ENCODE measurements around the gene COMT. TPM values are rescaled to one million over a fixed set of nuclear protein-coding genes. Genes with fewer than 3 reads are reported as not detected.

Gene COMT
- polyA plus RNA-seq, 6 donors from 2014 or later = 62.2 to 76.0 (median 69.6) TPM

GRCh38 chr22:19942157-19943081 lies 847 bp downstream of the COMT start:
- peak; percentile 33 for DNase-seq
- Mint-ChIP-seq H3K4me3 (peak overlapping the region; percentile 91 to 97 (median 96)), H3K4me1 (peaks cover 36 to 67% (median 60%) of the 10 kb centered on the region in 3 donors), H3K9me3 (no peaks in the 10 kb centered on the region), H3K27ac (peak overlapping the region; percentile 89 to 97 (median 96)), H3K36me3 (no peaks in the 10 kb centered on the region), H3K27me3 (no peaks in the 10 kb centered on the region)
- ATAC-seq (ENCODE audit: low read depth in 2 of 2) = peak; percentile 34 to 57

DNA sequence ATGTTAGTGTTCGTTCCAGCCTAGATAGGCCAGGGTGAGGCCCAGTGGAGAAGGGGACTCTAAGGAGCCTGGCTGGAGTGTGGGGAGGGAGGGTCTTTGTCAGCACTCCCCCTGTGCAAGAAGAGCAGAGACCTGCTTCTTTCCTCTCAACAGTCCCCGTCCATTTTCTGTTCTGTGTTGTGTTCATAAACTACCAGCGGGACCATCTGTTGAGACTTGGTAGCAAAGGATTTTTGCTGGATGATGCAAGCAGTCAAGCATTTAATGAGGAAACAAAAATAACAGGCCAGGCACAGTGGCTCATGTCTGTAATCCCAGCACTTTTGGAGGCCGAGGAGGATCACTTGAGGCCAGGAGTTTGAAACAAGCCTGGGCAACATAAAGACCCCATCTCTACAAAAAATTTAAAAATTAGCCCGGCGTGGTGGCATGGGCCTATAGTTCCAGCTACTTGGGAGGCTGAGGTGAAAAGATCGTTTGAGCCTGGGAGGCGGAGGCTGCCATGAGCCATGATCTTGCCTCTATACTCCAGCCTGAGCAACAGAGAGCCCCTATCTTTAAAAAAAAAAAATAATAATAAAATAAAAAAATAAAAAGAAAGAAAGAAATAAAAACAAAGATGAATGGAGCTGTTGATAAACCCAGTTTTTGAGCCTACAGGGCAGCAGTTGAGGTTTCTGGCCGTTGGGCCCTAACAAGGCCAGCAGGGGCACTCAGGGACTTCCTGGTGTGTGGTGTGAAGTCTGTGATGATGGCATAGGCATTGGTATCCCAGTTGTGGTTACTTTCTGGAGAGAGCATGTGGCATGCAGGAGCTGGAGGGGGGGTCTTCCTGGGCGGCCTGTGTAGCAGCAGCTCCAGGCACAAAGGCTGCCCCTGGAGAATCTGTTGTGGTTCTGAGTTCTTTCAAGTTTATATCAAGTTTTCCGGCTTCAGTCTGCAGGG lies 1.8 kb downstream of the COMT start:
- peak overlapping the region in 5 of 6 donors; percentile 52 to 97 (median 94) for H3K27ac Mint-ChIP-seq
- no peaks in the 10 kb centered on the region for H3K36me3 Mint-ChIP-seq
- ATAC-seq (ENCODE audit: low read depth in 2 of 2) (no peak), DNase-seq (no peak)
- H3K9me3 Mint-ChIP-seq = no peaks in the 10 kb centered on the region
- peaks cover 37 to 71% (median 62%) of the 10 kb centered on the region in 3 donors for H3K4me1 Mint-ChIP-seq
- peak overlapping the region; percentile 91 to 97 (median 96) for H3K4me3 Mint-ChIP-seq
- no peaks in the 10 kb centered on the region for H3K27me3 Mint-ChIP-seq

- DNase-seq (no peak), ATAC-seq (ENCODE audit: low read depth in 2 of 2) (no peak)
- peak overlapping the region in 3 of 6 donors; percentile 36 to 58 (median 47) for H3K27ac Mint-ChIP-seq
- H3K9me3 Mint-ChIP-seq = no peaks in the 10 kb centered on the region
- peak overlapping the region in 1 of 8 donors; percentile 21 for H3K4me3 Mint-ChIP-seq
- H3K36me3 Mint-ChIP-seq = no peaks in the 10 kb centered on the region
- H3K4me1 Mint-ChIP-seq = peaks cover 24 to 44% (median 43%) of the 10 kb centered on the region in 3 donors
- H3K27me3 Mint-ChIP-seq = no peaks in the 10 kb centered on the region
Observed at GRCh38 chr22:19948057-19948760, 6.6 kb downstream of the COMT start.

DNA sequence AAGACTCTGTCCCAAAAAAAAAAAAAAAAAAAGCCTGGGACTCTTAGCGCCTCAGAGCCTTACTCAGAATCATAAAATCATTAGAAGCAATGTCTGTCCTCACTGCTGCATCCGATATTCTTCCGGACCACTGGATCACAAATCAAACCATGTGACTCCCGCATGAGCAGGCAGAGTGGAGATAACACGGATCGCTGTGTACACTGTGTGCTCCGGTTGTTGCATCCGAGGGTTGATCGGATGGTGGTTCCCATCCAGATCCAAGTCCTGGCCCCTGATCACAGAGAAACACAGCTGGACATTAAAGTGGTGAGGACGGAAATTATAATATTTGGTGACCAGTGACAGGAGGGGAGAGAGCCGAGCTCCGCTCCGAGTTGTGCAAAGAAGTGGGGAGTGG lies 9.8 kb downstream of the COMT start:
- Mint-ChIP-seq H3K27ac (no peak overlapping the region), H3K36me3 (no peaks in the 10 kb centered on the region), H3K4me3 (peak overlapping the region in 1 of 8 donors; percentile 42), H3K27me3 (no peaks in the 10 kb centered on the region), H3K4me1 (peaks cover 29 to 32% (median 29%) of the 10 kb centered on the region in 3 donors), H3K9me3 (no peaks in the 10 kb centered on the region)
- DNase-seq (no peak), ATAC-seq (ENCODE audit: low read depth in 2 of 2) (no peak)

DNA sequence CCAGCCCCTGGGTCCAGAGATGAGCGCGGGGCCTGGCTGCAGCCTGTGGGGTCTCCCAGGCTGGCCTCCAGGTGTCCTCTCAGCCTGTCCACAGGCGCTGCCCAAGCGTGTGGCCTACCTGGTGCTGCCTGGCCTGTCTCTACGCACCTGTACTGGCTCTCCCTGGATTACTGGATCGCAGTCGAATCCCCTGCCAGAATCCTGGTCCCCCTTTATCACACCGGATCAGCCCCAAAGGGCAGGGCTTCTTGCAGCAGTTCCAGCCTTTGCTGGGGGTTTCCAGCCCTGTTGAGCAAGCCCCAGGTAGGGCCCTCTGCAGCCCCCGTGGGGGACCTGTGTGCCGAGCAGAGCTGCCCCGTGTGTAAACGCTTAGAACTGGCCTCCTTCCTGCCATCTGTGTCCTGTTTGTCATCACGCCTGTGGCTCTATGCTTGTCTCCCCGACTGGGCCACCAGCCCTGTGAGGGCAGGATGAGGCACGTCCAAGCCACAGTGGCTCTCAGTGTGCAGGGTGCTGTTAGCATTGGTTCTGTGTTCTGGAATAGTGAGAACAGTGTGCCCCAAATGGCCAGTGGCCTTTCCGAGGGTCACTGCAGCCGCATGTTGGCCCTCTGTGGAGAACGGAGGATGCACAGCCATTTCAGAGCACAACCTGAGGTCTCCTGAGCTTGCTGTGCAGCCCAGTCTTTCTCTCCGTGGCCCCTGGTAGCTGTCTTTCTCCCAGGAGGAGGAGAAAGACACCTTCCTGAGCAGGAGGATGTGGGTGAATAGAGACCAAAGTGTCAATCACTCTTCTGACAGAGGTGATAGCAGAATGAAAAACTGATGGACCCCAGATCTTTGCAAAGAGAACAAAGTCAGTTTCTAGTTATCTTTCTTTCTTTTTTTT lies 13.9 kb downstream of the COMT start:
- ATAC-seq (ENCODE audit: low read depth in 2 of 2) (no peak), DNase-seq (no peak)
- Mint-ChIP-seq H3K27ac (peak overlapping the region in 2 of 6 donors; percentile 16 to 47), H3K27me3 (no peaks in the 10 kb centered on the region), H3K4me1 (peaks cover 19 to 31% (median 20%) of the 10 kb centered on the region in 3 donors), H3K9me3 (no peaks in the 10 kb centered on the region), H3K4me3 (no peak overlapping the region), H3K36me3 (no peaks in the 10 kb centered on the region)

- H3K36me3 Mint-ChIP-seq = no peaks in the 10 kb centered on the region
- ATAC-seq (ENCODE audit: low read depth in 2 of 2) (no peak), DNase-seq (no peak)
- no peak overlapping the region for H3K4me3 Mint-ChIP-seq
- peak overlapping the region in 1 of 6 donors; percentile 44 for H3K27ac Mint-ChIP-seq
- H3K4me1 Mint-ChIP-seq = peaks cover 18 to 34% (median 19%) of the 10 kb centered on the region in 3 donors
- H3K9me3 Mint-ChIP-seq = no peaks in the 10 kb centered on the region
- no peaks in the 10 kb centered on the region for H3K27me3 Mint-ChIP-seq
Observed at GRCh38 chr22:19957445-19957844, 15.9 kb downstream of the COMT start.

- no peak overlapping the region for H3K4me3 Mint-ChIP-seq
- no peaks in the 10 kb centered on the region for H3K36me3 Mint-ChIP-seq
- no peaks in the 10 kb centered on the region for H3K9me3 Mint-ChIP-seq
- H3K27me3 Mint-ChIP-seq = no peaks in the 10 kb centered on the region
- ATAC-seq (ENCODE audit: low read depth in 2 of 2) (no peak), DNase-seq (no peak)
- peaks cover 18 to 33% (median 19%) of the 10 kb centered on the region in 3 donors for H3K4me1 Mint-ChIP-seq
- H3K27ac Mint-ChIP-seq = no peak overlapping the region
Observed at GRCh38 chr22:19958083-19959042, 16.8 kb downstream of the COMT start.

GRCh38 chr22:19959043-19959586 lies 17.5 kb downstream of the COMT start:
- H3K9me3 Mint-ChIP-seq = no peaks in the 10 kb centered on the region
- no peaks in the 10 kb centered on the region for H3K27me3 Mint-ChIP-seq
- no peak for DNase-seq
- ATAC-seq (ENCODE audit: low read depth in 2 of 2) = no peak
- H3K4me1 Mint-ChIP-seq = peaks cover 11 to 25% (median 17%) of the 10 kb centered on the region in 3 donors
- no peaks in the 10 kb centered on the region for H3K36me3 Mint-ChIP-seq
- no peak overlapping the region for H3K4me3 Mint-ChIP-seq
- no peak overlapping the region for H3K27ac Mint-ChIP-seq

- Mint-ChIP-seq H3K9me3 (no peaks in the 10 kb centered on the region), H3K4me1 (peaks cover 9 to 20% (median 11%) of the 10 kb centered on the region in 3 donors), H3K36me3 (no peaks in the 10 kb centered on the region), H3K27ac (peak overlapping the region in 1 of 6 donors; percentile 14), H3K27me3 (no peaks in the 10 kb centered on the region), H3K4me3 (no peak overlapping the region)
- ATAC-seq (ENCODE audit: low read depth in 2 of 2) (no peak), DNase-seq (no peak)
Observed at GRCh38 chr22:19959587-19960490, 18.3 kb downstream of the COMT start.

DNA sequence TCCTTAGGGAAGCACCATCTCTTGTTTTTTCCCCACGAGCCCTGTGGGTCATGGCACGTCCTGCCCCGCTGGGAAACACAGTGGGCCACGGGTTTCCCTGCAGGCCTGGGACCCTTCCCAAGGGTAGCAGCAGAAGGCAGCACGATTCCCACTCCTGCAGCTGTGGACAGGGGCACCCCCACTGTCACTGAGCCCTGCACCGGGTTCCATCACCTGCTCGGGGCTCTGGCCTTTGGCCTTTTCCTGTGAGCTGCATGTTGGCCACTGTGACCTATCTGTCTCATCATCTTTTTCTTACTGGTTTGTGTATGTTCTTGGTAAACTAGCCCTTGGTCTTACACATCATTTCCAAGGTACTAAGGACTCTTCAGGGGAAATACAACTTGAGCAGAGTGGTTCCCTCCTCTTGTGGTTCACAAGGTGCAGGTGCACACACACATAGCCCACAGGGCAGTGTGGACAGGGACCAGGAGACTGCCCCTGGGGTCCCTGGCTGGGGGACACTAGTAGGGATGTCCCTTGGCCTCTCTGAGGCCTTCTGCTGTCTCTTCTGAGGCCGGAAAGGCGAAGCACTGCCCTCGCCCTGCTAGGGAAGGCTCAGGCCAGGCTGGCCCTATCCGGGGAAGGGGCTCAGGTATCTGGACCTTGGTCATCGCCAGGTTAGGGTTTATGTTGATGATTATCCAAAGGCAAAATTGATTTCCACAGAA lies 19.1 kb downstream of the COMT start:
- no peaks in the 10 kb centered on the region for H3K27me3 Mint-ChIP-seq
- DNase-seq (no peak), ATAC-seq (ENCODE audit: low read depth in 2 of 2) (no peak)
- no peaks in the 10 kb centered on the region for H3K9me3 Mint-ChIP-seq
- H3K4me3 Mint-ChIP-seq = no peak overlapping the region
- H3K4me1 Mint-ChIP-seq = peaks cover 7 to 20% (median 7%) of the 10 kb centered on the region in 3 donors
- H3K27ac Mint-ChIP-seq = peak overlapping the region in 1 of 6 donors; percentile 14
- H3K36me3 Mint-ChIP-seq = no peaks in the 10 kb centered on the region
